ENCODE results near the gene KRT74. TPM values are rescaled to one million over a fixed set of nuclear protein-coding genes. Genes with fewer than 3 reads are reported as not detected.

Gene KRT74
- total and polyA plus RNA-seq, 10 of the 15 experiments (the other 5 are each of a cell fraction or from before 2014, with no cell fraction given): not detected

DNA sequence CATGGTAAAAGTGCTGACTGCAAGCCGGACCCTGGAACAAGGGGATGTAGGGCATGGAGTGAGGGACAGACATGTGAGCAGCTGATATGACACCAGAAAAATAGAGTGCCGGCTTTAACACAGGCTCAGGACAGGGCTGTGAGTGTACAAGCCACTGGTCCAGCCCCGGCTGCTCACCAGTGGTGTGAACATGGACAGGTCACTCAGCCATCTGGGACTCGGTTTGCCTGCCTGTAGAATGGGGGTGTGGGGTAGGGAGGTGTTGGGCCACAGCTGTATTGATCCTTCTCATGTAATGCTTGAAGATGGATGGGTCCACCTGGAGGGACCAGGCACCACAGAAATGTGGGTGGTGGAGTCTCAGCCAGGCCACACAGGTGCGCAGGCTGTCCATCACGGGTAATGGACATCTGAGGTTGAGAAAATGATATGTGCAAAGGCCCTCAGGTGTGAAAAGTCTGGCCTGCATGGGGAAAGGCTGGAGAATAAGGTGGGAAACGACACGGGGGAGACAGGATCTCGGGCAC lies 10.6 kb upstream of the KRT74 start:
- POLR2A ChIA-PET: no interaction called here
- Histone ChIP-seq H3K27ac (ENCODE audit: control insufficient read depth, insufficient read depth) (no peak overlapping the region), H4K20me1 (ENCODE audit: control insufficient read depth, insufficient read depth) (no peaks in the 10 kb centered on the region), H3K79me2 (ENCODE audit: control insufficient read depth, insufficient read depth, low read length) (no peaks in the 10 kb centered on the region), H3K4me1 (ENCODE audit: control insufficient read depth, insufficient read depth, low read length) (no peaks in the 10 kb centered on the region), H2AFZ (ENCODE audit: control insufficient read depth, low read depth, low read length) (no peak overlapping the region), H3K4me3 (no peak overlapping the region), H3K36me3 (ENCODE audit: control insufficient read depth in 2 of 2, insufficient read depth in 2 of 2, low read length in 1 of 2) (no peaks in the 10 kb centered on the region), H3K27me3 (replicated peaks in 1 of 2; ENCODE audit: control insufficient read depth in 2 of 2, insufficient read depth in 2 of 2, low read length in 1 of 2) (peaks cover 0 to 5% of the 10 kb centered on the region in 2 experiments; a peak in 3 of 4 replicates), H3K9me3 (replicated peaks; ENCODE audit: control insufficient read depth, insufficient read depth, low read length) (no peaks in the 10 kb centered on the region), H3K9ac (ENCODE audit: control insufficient read depth, insufficient read depth, low read length) (no peak overlapping the region), H3K4me2 (ENCODE audit: control insufficient read depth, insufficient read depth) (no peak overlapping the region)
- DNase-seq (ENCODE audit: low read depth, low spot score): no peak
- no peak for ATAC-seq
- CTCF ChIA-PET: interaction anchor here (0.5 to 5.3 kb wide), 6 partner anchors 285 to 396 kb away, joined by 3 to 36 read pairs (median 4); no protein-coding TSS in a partner anchor
- no peak for FAIRE-seq
- 26% methylated on average over 9 of the region's 9 CpGs for WGBS (ENCODE audit: insufficient coverage, insufficient replicate concordance, low lambda C conversion rate, missing lambda C conversion rate)
- no TSS peak for BruUV-seq (replicated peaks)
- in situ Hi-C loops (cut with MboI): loop anchor here (10.0 kb wide), 1 partner anchor 281 kb away; no protein-coding TSS in a partner anchor
- RAD21 ChIA-PET (ENCODE audit: unreplicated experiment): interaction anchor here (0.9 to 1.0 kb wide), 2 partner anchors 281 to 286 kb away, joined by 3 to 4 read pairs; no protein-coding TSS in a partner anchor
- intact Hi-C loops (cut with micrococcal nuclease; ENCODE audit: unreplicated experiment): no loop called here
- SMC1A ChIA-PET (ENCODE audit: uncharacterized antibody, unreplicated experiment): interaction anchor here (1.0 to 1.2 kb wide), 2 partner anchors 294 to 296 kb away, joined by 3 read pairs; no protein-coding TSS in a partner anchor
- TF ChIP-seq IRF3 (IDR thresholded peaks at IDR 0.05) (no peak), CHD1 (IDR thresholded peaks at IDR 0.05; ENCODE audit: low read depth, low read length) (no peak), JUNB (IDR thresholded peaks at IDR 0.05) (no peak), KLF5 (IDR thresholded peaks at IDR 0.05; ENCODE audit: partially characterized antibody) (no peak)

DNA sequence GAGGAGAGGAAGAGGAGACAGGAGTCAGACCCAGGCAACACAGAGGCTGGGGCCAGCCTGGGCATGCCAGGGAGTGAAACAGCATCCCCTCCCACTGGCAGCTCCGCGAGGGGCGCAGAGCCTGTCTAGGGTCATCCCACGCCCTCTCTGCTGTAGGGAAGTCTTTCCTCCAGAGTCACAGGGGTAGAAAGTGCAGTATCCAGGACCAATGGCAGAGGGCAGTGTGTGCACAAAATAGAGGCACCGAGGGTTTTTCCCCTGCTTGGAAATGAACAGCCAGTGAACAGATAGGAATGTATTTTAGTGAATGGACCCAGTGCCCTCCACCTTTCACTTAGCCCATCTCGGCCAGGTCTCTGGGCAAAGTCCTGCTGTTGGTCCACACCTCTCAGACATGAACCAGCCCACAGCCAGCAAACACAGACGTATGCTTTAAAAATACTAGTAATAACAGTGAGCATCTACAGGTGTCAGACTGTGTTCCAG lies 9.4 kb upstream of the KRT74 start:
- RAD21 ChIA-PET (ENCODE audit: unreplicated experiment): interaction anchor here (0.9 to 1.0 kb wide), 2 partner anchors 282 to 287 kb away, joined by 3 to 4 read pairs; no protein-coding TSS in a partner anchor
- 2% methylated on average over 7 of the region's 7 CpGs for WGBS (ENCODE audit: insufficient coverage, insufficient replicate concordance, low lambda C conversion rate, missing lambda C conversion rate)
- BruUV-seq (replicated peaks): no TSS peak
- Histone ChIP-seq H3K79me2 (ENCODE audit: control insufficient read depth, insufficient read depth, low read length) (no peaks in the 10 kb centered on the region), H3K4me1 (ENCODE audit: control insufficient read depth, insufficient read depth, low read length) (no peaks in the 10 kb centered on the region), H4K20me1 (ENCODE audit: control insufficient read depth, insufficient read depth) (no peaks in the 10 kb centered on the region), H3K27me3 (replicated peaks in 1 of 2; ENCODE audit: control insufficient read depth in 2 of 2, insufficient read depth in 2 of 2, low read length in 1 of 2) (peaks cover 0 to 5% of the 10 kb centered on the region in 2 experiments; a peak in 3 of 4 replicates), H3K9ac (ENCODE audit: control insufficient read depth, insufficient read depth, low read length) (no peak overlapping the region), H3K4me3 (no peak overlapping the region), H3K9me3 (replicated peaks; ENCODE audit: control insufficient read depth, insufficient read depth, low read length) (no peaks in the 10 kb centered on the region), H2AFZ (ENCODE audit: control insufficient read depth, low read depth, low read length) (no peak overlapping the region), H3K36me3 (ENCODE audit: control insufficient read depth in 2 of 2, insufficient read depth in 2 of 2, low read length in 1 of 2) (no peaks in the 10 kb centered on the region), H3K4me2 (ENCODE audit: control insufficient read depth, insufficient read depth) (no peak overlapping the region), H3K27ac (ENCODE audit: control insufficient read depth, insufficient read depth) (no peak overlapping the region)
- CTCF ChIA-PET: interaction anchor here (0.9 to 5.3 kb wide), 6 partner anchors 14 to 301 kb away, joined by 3 to 36 read pairs (median 4); no protein-coding TSS in a partner anchor
- intact Hi-C loops (cut with micrococcal nuclease; ENCODE audit: unreplicated experiment) (loop anchor here (1.0 to 2.0 kb wide), 3 partner anchors 288 to 398 kb away; no protein-coding TSS in a partner anchor), in situ Hi-C loops (cut with MboI) (loop anchor here (10.0 kb wide), 1 partner anchor 282 kb away; no protein-coding TSS in a partner anchor)
- DNase-seq (ENCODE audit: low read depth, low spot score): no peak
- FAIRE-seq: no peak
- peak; percentile 90 for ATAC-seq
- SMC1A ChIA-PET (ENCODE audit: uncharacterized antibody, unreplicated experiment): interaction anchor here (1.0 to 1.2 kb wide), 2 partner anchors 290 to 297 kb away, joined by 3 to 4 read pairs; no protein-coding TSS in a partner anchor
- POLR2A ChIA-PET: no interaction called here
- TF ChIP-seq, protein P1, sequence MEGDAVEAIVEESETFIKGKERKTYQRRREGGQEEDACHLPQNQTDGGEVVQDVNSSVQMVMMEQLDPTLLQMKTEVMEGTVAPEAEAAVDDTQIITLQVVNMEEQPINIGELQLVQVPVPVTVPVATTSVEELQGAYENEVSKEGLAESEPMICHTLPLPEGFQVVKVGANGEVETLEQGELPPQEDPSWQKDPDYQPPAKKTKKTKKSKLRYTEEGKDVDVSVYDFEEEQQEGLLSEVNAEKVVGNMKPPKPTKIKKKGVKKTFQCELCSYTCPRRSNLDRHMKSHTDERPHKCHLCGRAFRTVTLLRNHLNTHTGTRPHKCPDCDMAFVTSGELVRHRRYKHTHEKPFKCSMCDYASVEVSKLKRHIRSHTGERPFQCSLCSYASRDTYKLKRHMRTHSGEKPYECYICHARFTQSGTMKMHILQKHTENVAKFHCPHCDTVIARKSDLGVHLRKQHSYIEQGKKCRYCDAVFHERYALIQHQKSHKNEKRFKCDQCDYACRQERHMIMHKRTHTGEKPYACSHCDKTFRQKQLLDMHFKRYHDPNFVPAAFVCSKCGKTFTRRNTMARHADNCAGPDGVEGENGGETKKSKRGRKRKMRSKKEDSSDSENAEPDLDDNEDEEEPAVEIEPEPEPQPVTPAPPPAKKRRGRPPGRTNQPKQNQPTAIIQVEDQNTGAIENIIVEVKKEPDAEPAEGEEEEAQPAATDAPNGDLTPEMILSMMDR (IDR thresholded peaks at IDR 0.05 in 2 of 3, conservative IDR thresholded peaks at IDR 0.05 in 1 of 3; ENCODE audit: control insufficient read depth in 2 of 3, extremely low read depth in 1 of 3, insufficient read depth in 1 of 3, low read depth in 3 of 3, low read length in 3 of 3): peak; percentile 59 to 82 (median 66); a peak in 5 of 6 replicates
- TF ChIP-seq ASH2L (IDR thresholded peaks at IDR 0.05; ENCODE audit: borderline replicate concordance, low read depth) (no peak), EED (IDR thresholded peaks at IDR 0.05; ENCODE audit: low read depth) (no peak), SMC3 (IDR thresholded peaks at IDR 0.05; ENCODE audit: borderline replicate concordance, low read length) (peak; percentile 89), EGR1 (IDR thresholded peaks at IDR 0.05; ENCODE audit: borderline replicate concordance in 1 of 2, low read depth in 2 of 2, low read length in 2 of 2) (no peak), SUPT20H (IDR thresholded peaks at IDR 0.05; ENCODE audit: borderline replicate concordance, control insufficient read depth, low read depth, low read length) (no peak), SP1 (IDR thresholded peaks at IDR 0.05; ENCODE audit: low read depth, low read length) (no peak), HCFC1 (IDR thresholded peaks at IDR 0.05; ENCODE audit: low read length) (no peak), NFIC (IDR thresholded peaks at IDR 0.05; ENCODE audit: low read depth, low read length) (no peak), ZNF622 (IDR thresholded peaks at IDR 0.05) (no peak)
